MM.1S (cell line): Measurements from ENCODE around the gene CARD8.
"Not testable (repeated sequence)": the region's sequence is repeated elsewhere in the genome, so short reads cannot be mapped to it uniquely, and the experiment has no call there.

ENCODE experiments used
- EZH2 ChIP-seq: fragments of 300-600 bp; sonication (generic); optimal IDR thresholded peaks from 2 replicates; pipeline ENCODE3; 2017; ENCODE audit warnings: low read depth, mild to moderate bottlenecking, antibody characterized with exemption, low read length, mixed read lengths
- EZH2phosphoT487 ChIP-seq: fragments of 300-600 bp; sonication (generic); IDR thresholded peaks from 2 replicates; pipeline ENCODE4 v1.6.1; 2018; ENCODE audit warnings: antibody characterized with exemption, low read length
- TF ChIP-seq, protein P1 (sequence below): fragments of 300-600 bp; sonication (generic); IDR thresholded peaks from 2 replicates; pipeline ENCODE4 v1.5.1; 2016; ENCODE audit warnings: antibody characterized with exemption, low read length, mixed read lengths

GRCh38 chr19:48260359-48260714, 4.6 kb upstream of the CARD8 start:
- TF ChIP-seq, protein P1, sequence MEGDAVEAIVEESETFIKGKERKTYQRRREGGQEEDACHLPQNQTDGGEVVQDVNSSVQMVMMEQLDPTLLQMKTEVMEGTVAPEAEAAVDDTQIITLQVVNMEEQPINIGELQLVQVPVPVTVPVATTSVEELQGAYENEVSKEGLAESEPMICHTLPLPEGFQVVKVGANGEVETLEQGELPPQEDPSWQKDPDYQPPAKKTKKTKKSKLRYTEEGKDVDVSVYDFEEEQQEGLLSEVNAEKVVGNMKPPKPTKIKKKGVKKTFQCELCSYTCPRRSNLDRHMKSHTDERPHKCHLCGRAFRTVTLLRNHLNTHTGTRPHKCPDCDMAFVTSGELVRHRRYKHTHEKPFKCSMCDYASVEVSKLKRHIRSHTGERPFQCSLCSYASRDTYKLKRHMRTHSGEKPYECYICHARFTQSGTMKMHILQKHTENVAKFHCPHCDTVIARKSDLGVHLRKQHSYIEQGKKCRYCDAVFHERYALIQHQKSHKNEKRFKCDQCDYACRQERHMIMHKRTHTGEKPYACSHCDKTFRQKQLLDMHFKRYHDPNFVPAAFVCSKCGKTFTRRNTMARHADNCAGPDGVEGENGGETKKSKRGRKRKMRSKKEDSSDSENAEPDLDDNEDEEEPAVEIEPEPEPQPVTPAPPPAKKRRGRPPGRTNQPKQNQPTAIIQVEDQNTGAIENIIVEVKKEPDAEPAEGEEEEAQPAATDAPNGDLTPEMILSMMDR = not testable (repeated sequence)
- TF ChIP-seq EZH2, EZH2phosphoT487: not testable (repeated sequence)
